HG02610 (cell line): ENCODE measurements around the gene LPCAT1.
"Not testable (repeated sequence)": the region's sequence is repeated elsewhere in the genome, so short reads cannot be mapped to it uniquely, and the experiment has no call there.

Experiments used
- ATAC-seq: cut with Tn5 transposase; IDR thresholded peaks from one replicate; pipeline ENCODE4 v1.9.1; 2021; ENCODE audit warnings: mild to moderate bottlenecking, moderate library complexity; ENCODE audit not compliant: unreplicated experiment

LPCAT1 gene

DNA sequence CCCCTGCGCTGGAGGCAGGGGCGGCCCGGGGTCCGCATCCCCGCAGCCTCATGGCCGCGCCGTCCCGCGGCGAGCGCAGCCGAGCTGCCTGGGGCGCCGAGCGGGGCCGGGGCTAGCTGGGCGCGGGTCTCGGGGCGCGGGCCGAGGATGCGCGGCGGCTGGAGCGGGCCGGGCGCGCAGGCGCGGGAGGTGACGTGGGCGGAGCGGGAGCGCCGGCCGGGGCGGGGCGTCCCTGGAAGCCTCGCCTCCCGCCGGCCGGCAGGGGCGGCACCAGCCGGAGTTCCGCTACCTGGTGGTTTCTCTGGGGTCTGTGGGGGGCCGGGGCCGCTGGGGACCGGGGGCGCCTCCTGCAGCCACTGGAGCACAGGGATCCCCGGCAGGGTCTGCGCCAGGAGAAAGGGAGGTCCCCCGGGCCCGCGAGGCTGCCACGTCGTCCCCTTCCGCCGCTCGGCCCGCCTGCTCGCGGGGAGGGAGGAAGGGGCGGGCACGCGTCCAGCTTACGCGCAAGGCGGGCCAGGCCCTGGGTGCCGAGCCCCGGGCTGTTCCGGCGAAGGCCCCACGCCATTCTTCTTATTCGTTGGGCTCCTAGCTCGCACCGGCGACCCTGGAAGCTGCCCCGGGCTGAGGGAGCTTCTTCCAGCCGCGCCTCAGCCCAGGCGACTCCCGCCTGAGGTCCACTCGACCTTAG, at the start of gene LPCAT1:
Gene LPCAT1 (minus strand): TSS at position 168 of the 688 bp plus-strand sequence. CDS start 116 bp downstream, at position 52.
- peak; percentile 76 for ATAC-seq

DNA sequence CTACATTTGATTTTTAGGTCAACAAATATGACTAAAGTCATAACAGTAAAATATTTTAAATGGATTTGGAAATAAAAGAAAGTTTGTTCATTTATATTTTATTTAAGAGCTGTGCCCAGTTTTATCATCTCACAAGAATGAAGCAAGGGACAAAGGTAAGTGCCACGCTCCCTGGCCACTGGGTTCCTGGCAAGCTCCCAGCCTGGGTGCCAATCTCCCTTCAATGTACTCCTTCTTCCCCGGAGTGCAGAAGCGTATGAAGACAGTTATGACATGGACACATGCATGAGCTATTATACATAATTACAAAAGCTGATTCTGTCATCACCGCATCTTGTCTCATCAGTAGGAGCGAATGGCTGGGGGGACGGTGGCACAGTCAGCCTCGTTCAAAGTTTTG, 48.1 kb upstream of the LPCAT1 start:
- ATAC-seq, result not testable (repeated sequence)

- no peak for ATAC-seq
Measured at GRCh38 chr5:1570975-1571374, 47.2 kb upstream of the LPCAT1 start.

- no peak for ATAC-seq
Measured at GRCh38 chr5:1568201-1568979, 44.6 kb upstream of the LPCAT1 start.

GRCh38 chr5:1567527-1568200, 43.9 kb upstream of the LPCAT1 start:
- ATAC-seq, result not testable (repeated sequence)

DNA sequence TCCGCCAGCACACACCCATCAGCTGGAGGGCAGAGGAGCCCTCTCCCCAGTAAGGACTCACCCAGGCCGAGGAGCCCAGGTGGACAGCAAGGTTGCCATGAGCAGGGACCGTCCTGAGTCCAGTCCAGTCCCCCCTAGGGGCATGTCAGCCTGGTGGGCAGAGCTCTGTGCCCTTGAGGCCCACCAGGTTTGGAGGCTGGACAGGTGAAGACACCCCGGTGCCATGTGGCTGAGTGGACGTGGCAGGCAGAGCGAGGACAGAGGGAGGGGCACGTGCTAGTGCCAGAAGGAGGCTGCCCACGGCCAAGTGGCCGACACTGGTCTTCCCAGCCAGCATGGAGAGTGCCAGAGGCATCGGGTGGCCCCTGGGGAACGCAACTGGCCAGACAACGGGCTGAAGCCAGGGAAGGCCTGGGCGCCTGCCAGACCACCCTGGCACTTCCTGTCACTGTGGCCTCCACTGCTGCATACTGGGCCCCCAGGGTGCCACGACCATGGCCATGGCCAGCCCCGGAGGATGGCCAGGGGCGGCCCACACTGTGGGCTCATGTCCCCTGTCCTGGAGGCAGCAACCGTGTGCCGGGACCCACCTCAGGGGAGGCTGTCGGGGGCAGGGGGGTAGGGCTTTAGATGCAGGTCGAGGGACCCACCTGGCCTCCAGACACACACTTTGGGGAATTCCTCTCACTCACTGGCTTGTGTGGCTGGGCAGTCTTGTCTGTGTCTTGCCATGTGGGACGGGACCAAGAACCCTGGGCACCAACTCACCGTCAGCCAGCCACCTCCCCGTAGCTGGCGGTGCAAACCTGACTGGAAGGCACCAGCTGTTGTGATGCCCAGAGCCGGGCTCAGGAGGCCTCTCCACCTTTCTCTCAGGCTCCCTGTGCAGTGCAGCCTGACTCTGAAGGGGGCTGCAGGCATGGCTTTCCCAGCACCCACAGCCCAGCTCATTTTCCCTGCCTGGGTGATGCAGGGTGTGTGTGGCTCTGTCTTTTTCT, 42.3 kb upstream of the LPCAT1 start:
- ATAC-seq, result no peak

- no peak for ATAC-seq
Measured at GRCh38 chr5:1564824-1565736, 41.3 kb upstream of the LPCAT1 start.

- no peak for ATAC-seq
Measured at GRCh38 chr5:1564182-1564748, 40.5 kb upstream of the LPCAT1 start.

- ATAC-seq, result no peak
Measured at GRCh38 chr5:1563617-1564181, 39.9 kb upstream of the LPCAT1 start.

GRCh38 chr5:1563051-1563461, 39.3 kb upstream of the LPCAT1 start:
- no peak for ATAC-seq

DNA sequence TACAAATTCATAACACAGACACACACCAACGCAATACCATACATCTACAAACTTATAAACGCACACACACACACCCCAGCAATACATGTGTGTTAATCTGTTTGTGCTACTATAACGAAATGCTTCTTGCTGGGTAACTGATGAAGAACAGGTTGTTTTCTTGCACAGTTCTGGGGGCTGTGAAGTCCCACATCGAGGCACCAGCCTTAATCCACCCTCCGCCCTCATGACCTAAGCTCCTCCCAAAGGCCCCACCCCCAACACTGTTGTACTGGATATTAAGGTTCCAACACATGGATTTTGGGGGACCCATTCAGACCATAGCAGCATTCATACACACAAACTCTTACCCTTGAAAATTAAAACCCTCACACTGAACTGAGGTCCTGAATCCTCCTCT, 38.8 kb upstream of the LPCAT1 start:
- no peak for ATAC-seq

GRCh38 chr5:1561402-1561929, 37.7 kb upstream of the LPCAT1 start:
- ATAC-seq, result no peak

- ATAC-seq, result not testable (repeated sequence)
Measured at GRCh38 chr5:1560499-1560898, 36.7 kb upstream of the LPCAT1 start.

DNA sequence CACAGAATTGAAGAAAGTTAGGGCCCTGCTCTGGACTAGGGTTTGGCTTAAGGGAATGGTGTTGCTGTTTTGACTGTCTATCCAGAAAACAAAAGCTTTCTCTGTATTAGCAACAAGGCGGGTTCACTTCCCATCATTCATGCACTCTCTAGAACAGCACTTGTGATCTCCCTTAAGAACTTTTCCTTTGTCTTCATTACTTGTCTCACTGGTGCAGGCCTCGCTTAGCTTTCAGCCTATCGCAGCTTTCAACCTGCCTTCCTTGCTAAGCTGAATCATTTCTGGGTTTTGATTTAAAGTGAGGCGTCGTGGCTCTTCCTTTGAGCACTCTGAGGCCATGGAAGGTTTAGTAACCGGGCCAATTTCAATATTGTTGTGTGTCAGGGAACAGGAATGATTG, 35.2 kb upstream of the LPCAT1 start:
- no peak for ATAC-seq

DNA sequence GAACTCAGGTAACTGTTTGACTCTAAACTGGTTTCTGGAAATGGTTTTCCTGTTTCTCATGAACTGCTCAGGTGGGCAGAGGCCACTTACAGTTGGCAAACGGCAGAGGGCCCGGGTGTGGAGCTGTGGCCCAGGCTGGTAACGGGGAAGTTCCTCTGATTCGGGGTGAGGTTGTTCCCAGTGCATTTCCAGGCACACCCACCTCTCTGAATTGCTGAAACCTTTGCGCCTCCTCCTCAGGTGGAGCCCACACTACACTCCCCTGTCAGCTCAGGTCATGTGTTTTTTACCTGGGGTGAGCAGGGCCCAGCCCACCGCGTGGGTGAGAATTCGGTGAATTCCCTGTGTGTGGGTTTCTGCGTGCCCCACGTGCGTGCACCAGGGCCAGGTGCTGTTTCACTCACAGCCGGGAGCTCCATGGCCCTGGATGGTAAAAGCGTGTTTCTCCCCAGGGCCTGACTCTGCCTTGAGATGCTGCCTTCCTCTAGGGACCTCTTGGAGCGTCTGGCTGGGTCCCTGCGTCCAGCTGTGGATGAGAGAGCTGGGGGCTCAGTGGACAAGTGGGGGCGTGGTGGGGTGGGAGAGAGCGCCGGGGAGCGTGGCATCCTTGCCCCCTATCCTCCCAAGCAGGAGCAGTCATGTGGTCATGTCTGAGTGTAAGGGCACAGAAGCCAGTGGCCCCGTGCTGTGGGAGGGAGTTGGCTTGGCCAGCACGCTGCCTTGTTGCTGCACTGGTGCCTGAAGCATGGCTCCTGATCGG, 33.5 kb upstream of the LPCAT1 start:
- no peak for ATAC-seq

GRCh38 chr5:1555808-1556731, 32.3 kb upstream of the LPCAT1 start:
- no peak for ATAC-seq
